ENCODE measurements around the gene SEMA3A. TPM values are rescaled to one million over a fixed set of nuclear protein-coding genes. Genes with fewer than 3 reads are reported as not detected.
"Not testable (repeated sequence)": the region's sequence is repeated elsewhere in the genome, so short reads cannot be mapped to it uniquely, and the experiment has no call there.

SEMA3A gene
- total and polyA plus RNA-seq, 9 donors: 0.76 to 23.0 (median 2.2) TPM

DNA sequence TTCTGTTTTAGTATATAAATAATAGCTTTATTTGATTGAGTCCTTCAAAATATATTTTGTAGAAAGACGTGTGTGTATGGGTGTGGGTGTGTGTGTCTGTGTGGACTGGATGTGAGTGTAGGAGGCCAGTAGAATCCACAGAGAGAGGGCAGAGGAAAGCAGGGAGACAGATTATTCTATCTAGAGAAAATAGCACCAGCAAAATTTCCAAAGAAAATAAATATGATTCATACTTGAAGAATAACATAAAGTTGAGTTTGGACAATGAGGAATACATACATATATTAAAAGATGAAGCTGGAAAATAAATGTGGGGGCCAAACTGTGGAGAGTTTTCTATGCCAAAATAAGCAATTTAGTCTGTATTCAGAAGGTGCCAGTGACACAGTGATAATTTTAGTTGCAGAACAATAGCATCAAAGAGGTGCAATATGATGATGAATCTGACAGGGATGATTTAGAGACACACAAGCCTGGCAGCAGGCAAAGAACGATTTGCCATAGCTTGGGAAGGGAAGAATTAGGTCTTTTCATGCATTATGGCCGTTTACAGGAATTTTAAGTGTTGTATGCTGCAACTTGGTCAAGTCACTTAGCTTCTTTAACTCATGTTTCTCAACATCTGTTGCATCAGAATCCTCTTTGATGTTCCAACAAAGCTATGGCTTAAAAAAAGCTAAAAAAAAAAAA lies 121.3 kb downstream of the SEMA3A start:
- 41 to 45% (median 42%) methylated on average over 3 of the region's 3 CpGs for WGBS, 3 donors
- no peak overlapping the region for H3K27ac ChIP-seq

GRCh38 chr7:84070770-84071169 lies 123.8 kb downstream of the SEMA3A start:
- Histone ChIP-seq H3K36me3 (no peaks in the 10 kb centered on the region), H3K9me3 (no peaks in the 10 kb centered on the region), H3K27me3 (no peaks in the 10 kb centered on the region), H3K27ac (no peak overlapping the region), H3K4me3 (no peak overlapping the region), H3K4me1 (ENCODE audit: insufficient read depth) (no peaks in the 10 kb centered on the region)
- intact Hi-C loops (cut with DNase I): no loop called here
- TF ChIP-seq POLR2A (IDR thresholded peaks at IDR 0.05): no peak
- no peak for TF ChIP-seq EP300 (IDR thresholded peaks at IDR 0.05)
- TF ChIP-seq, protein P1, sequence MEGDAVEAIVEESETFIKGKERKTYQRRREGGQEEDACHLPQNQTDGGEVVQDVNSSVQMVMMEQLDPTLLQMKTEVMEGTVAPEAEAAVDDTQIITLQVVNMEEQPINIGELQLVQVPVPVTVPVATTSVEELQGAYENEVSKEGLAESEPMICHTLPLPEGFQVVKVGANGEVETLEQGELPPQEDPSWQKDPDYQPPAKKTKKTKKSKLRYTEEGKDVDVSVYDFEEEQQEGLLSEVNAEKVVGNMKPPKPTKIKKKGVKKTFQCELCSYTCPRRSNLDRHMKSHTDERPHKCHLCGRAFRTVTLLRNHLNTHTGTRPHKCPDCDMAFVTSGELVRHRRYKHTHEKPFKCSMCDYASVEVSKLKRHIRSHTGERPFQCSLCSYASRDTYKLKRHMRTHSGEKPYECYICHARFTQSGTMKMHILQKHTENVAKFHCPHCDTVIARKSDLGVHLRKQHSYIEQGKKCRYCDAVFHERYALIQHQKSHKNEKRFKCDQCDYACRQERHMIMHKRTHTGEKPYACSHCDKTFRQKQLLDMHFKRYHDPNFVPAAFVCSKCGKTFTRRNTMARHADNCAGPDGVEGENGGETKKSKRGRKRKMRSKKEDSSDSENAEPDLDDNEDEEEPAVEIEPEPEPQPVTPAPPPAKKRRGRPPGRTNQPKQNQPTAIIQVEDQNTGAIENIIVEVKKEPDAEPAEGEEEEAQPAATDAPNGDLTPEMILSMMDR (IDR thresholded peaks at IDR 0.05): no peak
- 69 to 94% (median 75%) methylated on average over 2 of the region's 2 CpGs for WGBS, 3 donors
- DNase-seq: no peak

More for the DNA sequence above, 121.3 kb downstream of the SEMA3A start:
- no peak for TF ChIP-seq POLR2A (IDR thresholded peaks at IDR 0.05)
- TF ChIP-seq, protein P1 (IDR thresholded peaks at IDR 0.05): no peak
- TF ChIP-seq EP300 (IDR thresholded peaks at IDR 0.05): no peak
- Histone ChIP-seq H3K27me3 (no peaks in the 10 kb centered on the region), H3K36me3 (no peaks in the 10 kb centered on the region), H3K4me1 (ENCODE audit: insufficient read depth) (no peaks in the 10 kb centered on the region), H3K9me3 (no peaks in the 10 kb centered on the region), H3K4me3 (no peak overlapping the region)
- no peak for DNase-seq
- intact Hi-C loops (cut with DNase I): no loop called here

DNA sequence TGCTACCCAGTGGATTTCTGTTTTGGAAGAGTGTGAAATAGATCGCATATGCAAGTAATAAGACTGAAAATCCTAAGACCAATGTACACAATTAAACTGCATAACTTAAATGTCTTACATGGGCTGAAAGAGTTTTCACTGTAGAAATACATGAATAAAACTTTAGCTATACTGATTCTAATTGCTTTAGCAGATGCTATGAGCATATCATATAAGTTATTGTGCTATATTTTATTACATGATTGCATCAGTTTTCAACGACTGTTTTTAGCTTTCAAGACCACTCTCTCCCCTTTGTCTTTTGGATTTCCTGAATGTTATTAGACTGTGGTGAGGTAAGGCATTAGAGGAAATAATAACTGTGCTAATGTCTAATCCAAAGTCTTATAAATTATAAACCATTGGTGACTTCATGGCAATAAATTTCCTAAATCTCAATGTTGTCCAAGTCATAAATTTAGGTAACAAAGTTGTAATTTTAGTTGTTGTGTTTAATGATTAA lies 124.5 kb downstream of the SEMA3A start:
- Histone ChIP-seq H3K4me1 (ENCODE audit: insufficient read depth) (no peaks in the 10 kb centered on the region), H3K27me3 (no peaks in the 10 kb centered on the region), H3K9me3 (no peaks in the 10 kb centered on the region), H3K36me3 (no peaks in the 10 kb centered on the region), H3K27ac (no peak overlapping the region), H3K4me3 (no peak overlapping the region)
- 46 to 59% (median 57%) methylated on average over 2 of the region's 2 CpGs for WGBS, 3 donors
- DNase-seq: no peak
- intact Hi-C loops (cut with DNase I): no loop called here
- TF ChIP-seq EP300 (IDR thresholded peaks at IDR 0.05) (no peak), POLR2A (IDR thresholded peaks at IDR 0.05) (no peak)
- TF ChIP-seq, protein P1 (IDR thresholded peaks at IDR 0.05): no peak

DNA sequence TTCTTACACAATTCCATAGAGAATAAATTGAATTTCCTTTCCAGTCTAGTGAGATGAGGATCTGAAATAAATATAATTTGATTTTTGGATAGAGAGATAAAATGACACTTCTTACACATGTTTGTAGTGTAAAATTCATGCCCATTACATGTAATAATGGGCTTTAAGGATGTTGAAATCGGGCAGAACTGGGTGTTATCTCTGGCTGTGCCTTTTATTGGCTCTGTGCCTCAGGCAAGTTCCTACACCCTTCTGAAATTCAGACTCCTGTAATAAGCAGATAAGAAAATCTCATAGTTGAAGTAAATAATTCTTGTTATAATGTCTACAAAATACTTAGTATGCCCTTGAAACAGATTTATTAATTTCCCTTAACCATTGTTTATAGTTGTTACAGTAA lies 125.6 kb downstream of the SEMA3A start:
- no peaks in the 10 kb centered on the region for H3K36me3 ChIP-seq
- TF ChIP-seq EP300 (IDR thresholded peaks at IDR 0.05) (no peak), POLR2A (IDR thresholded peaks at IDR 0.05) (no peak)
- TF ChIP-seq, protein P1 (IDR thresholded peaks at IDR 0.05): no peak
- intact Hi-C loops (cut with DNase I): no loop called here
- H3K9me3 ChIP-seq: no peaks in the 10 kb centered on the region
- no peak overlapping the region for H3K4me3 ChIP-seq
- DNase-seq: no peak
- no peak overlapping the region for H3K27ac ChIP-seq
- no peaks in the 10 kb centered on the region for H3K27me3 ChIP-seq
- 4 to 16% (median 7%) methylated on average over 1 of the region's 1 CpG for WGBS, 3 donors
- H3K4me1 ChIP-seq (ENCODE audit: insufficient read depth): no peaks in the 10 kb centered on the region

GRCh38 chr7:84062489-84062901 lies 132.1 kb downstream of the SEMA3A start:
- H3K27ac ChIP-seq; H3K4me3 ChIP-seq; H3K4me1 ChIP-seq (ENCODE audit: insufficient read depth); H3K36me3 ChIP-seq; intact Hi-C loops (cut with DNase I); H3K27me3 ChIP-seq; H3K9me3 ChIP-seq: not testable (repeated sequence)
- peak in 1 of 5 donors; percentile 4 for DNase-seq
- WGBS, 3 donors: 94 to 96% (median 96%) methylated on average over 28 of the region's 28 CpGs

Data from ovary (tissue), 9 donors.